GM12865 (cell line): ENCODE measurements around the gene COL23A1.

Source experiments
- DNase-seq: peaks from one replicate; pipeline ENCODE4 v3.0.0; 2010; ENCODE audit warnings: low read depth
- H3K4me3 ChIP-seq: 2 replicates; pipeline ENCODE4 v1.5.1; 2011; ENCODE audit warnings: mild to moderate bottlenecking, low read depth, low read length, control low read depth
- CTCF ChIP-seq: IDR thresholded peaks from 2 replicates; pipeline ENCODE4 v1.5.1; 2011; ENCODE audit warnings: low read length, control low read depth, low read depth, inconsistent platforms; ENCODE audit not compliant: insufficient read depth; ENCODE audit errors: missing control alignments

The COL23A1 gene

DNA sequence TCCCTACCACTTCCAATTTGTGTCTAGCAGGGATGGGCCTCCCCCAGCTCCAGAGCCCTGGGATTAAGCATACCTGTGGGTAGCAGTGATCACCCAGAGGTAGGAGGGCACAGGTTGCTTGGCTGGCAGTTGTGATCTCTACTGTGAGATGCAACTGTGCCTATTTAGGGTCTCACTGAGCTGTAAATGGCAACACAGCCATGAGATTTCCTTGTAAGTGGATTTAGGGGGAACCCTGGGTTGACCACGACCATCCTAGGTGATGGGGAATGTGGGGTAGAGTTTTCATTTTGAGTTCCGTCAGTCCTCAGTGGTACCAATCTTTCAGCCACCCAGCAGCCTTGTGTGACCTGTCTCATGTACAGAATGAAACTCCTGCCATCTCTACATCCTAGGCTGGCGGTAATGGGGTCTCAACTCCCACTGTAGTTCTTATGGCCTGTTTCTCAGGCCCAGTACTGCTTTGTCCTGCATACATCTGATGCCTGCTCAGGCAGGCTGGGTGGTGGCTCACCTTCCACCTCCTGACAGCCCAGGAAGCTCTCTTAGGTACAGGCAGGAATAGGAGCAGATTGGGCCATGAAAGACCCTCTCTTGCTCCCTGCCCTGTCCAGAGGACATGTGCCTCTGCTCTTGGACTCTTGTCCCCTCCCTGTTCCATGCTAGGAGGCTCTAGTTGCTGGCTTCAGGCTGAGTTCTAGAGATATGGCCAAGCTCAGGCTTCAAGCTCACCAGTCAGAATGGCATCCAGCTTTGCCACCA, 377.8 kb downstream of the COL23A1 start:
- no peak for TF ChIP-seq CTCF
- no peak overlapping the region for H3K4me3 ChIP-seq
- DNase-seq, result no peak

DNA sequence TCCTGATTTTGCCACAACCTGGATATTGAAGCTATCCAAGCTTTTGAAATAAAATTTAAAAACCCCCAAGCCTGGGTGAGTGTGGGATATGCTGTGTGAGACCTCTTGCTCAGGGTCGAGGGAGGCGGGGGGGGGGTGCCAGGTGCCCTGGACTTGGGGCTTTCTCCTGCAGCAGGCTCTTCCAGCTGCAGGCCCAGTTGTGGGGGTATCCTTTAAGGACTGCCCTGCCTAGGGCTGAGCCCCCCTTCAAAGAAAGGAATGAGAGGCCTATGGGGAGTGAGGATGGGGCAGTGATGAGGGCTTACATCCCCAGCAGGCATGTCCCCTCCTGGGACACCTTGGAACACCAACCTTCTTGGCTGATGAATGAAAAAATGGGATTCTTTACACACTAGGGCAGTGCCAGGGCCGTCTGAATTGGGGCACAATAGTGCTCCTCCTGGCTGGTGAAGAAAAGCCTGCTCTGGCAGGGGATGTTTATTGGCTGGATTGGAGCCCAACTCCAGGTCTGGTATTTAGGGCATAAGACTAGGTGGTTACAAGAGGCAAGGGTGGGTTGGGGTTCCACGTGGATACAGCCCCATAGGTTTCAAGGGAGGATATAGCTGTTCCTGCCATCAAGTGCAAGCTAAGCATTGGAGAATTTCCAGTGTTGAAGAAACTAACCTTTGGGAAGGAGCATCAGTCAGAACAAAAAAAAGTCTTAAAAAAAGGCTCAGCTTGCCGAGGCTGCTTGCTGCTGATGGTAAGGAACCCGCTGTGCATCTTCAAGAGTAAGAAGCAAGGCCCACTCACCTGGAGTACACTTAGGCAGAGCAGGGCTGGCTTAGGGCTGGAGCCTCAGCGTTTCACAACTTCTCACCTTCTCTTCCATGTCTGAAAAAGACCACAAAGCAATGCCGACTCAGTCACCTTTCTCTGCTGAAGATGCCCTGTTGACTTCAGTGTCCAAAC, 378.8 kb downstream of the COL23A1 start:
- DNase-seq, result no peak
- TF ChIP-seq CTCF, result no peak

DNA sequence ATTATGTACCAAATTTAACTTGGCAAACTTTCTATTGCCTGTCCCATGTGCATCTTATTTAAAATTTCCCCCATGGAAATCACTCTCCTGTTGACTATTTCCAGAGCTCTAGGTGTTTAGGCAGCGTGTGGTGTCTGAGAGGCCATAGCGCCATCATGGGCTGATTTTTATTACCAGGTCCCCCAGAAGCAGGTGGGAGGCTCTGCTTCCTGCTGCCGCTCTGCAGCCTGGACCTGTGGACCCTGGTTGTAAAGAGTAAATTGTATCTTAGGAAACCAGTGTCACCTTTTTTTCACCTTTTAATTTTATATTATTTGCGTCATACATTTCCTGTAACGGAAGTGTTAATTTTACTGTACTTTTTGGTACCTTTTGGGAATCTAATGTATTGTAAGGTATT, 379.5 kb downstream of the COL23A1 start:
- TF ChIP-seq CTCF, result no peak
- H3K4me3 ChIP-seq, result no peak overlapping the region
- DNase-seq, result no peak

More for the DNA sequence above, 378.8 kb downstream of the COL23A1 start:
- H3K4me3 ChIP-seq, result no peak overlapping the region

- no peak overlapping the region for H3K4me3 ChIP-seq
- DNase-seq, result no peak
- no peak for TF ChIP-seq CTCF
Observed at GRCh38 chr5:178210073-178210535, 380.1 kb downstream of the COL23A1 start.

DNA sequence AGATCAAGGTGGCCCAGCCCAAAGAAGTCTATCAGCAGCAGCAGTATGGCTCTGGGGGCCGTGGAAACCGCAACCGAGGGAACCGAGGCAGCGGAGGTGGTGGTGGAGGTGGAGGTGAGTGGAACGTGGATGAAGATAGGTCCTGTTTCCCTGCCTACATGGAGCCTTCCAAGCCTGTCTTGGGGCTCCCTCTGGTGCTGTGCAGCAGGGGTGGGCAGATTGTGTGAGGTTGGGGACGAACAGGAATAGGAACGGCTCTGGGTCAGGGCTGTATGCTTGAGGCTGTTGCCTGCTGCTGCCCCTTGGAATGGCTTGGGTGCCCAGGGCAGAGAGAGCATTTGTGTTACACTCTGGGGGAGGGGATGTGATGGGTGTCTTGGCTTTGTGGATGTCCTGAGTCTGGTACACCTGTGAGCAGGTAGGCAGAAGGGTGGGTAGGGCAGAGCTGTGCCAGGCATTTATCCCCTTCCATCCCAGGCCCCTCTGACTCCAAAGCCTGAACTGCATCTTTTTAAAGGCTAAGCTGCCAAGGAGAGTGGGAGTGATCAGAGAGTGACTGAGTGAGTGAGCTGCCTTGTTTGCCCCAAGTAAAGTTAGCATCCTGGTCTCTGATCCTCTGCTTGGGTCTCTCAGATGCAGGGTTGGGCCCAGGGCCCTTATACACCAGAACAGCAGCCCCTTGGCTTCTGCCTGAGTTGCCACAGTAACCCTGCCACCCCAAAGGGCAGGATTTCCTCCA, 380.7 kb downstream of the COL23A1 start:
- H3K4me3 ChIP-seq, result no peak overlapping the region
- DNase-seq, result no peak
- TF ChIP-seq CTCF, result no peak

- peak; percentile 15 for TF ChIP-seq CTCF
- no peak for DNase-seq
- no peak overlapping the region for H3K4me3 ChIP-seq
Observed at GRCh38 chr5:178208540-178209227, 381.5 kb downstream of the COL23A1 start.
